Esophagus (tissue), 2 donors: Measurements from ENCODE around the gene B3GNT5. TPM values are rescaled to one million over a fixed set of nuclear protein-coding genes. Genes with fewer than 3 reads are reported as not detected.

ENCODE experiments used
- H3K27ac ChIP-seq, 2 donors: one replicate each; pipeline ENCODE4 v1.5.1; 2013; ENCODE audit warnings: low read depth in 2 of 2, mild to moderate bottlenecking in 2 of 2, inconsistent platforms in 1 of 2, low read length in 1 of 2, moderate library complexity in 1 of 2
- H3K27me3 ChIP-seq, 2 donors: one replicate each; pipeline ENCODE4 v1.6.1; 2013; ENCODE audit warnings: low read length in 2 of 2, control low read depth in 1 of 2, mild to moderate bottlenecking in 1 of 2; ENCODE audit not compliant: insufficient read depth in 2 of 2, control insufficient read depth in 1 of 2
- H3K36me3 ChIP-seq, 2 donors: one replicate each; pipeline ENCODE4 v1.6.1; 2013; ENCODE audit warnings: low read length in 1 of 2; ENCODE audit not compliant: control insufficient read depth in 2 of 2, insufficient read depth in 2 of 2
- H3K4me1 ChIP-seq, 2 donors: one replicate each; pipeline ENCODE4 v1.6.1; 2013; ENCODE audit warnings: low read length in 1 of 2; ENCODE audit not compliant: control insufficient read depth in 2 of 2, insufficient read depth in 2 of 2
- H3K4me3 ChIP-seq, 2 donors: one replicate each; pipeline ENCODE4 v1.5.1; 2013; ENCODE audit warnings: low read length in 2 of 2, mild to moderate bottlenecking in 2 of 2, low read depth in 1 of 2, moderate library complexity in 1 of 2
- H3K9me3 ChIP-seq, 2 donors: one replicate each; pipeline ENCODE4 v1.6.1; 2013; ENCODE audit warnings: mild to moderate bottlenecking in 2 of 2, low read depth in 1 of 2, low read length in 1 of 2, moderate library complexity in 1 of 2; ENCODE audit not compliant: control insufficient read depth in 2 of 2, insufficient read depth in 1 of 2
- WGBS, 2 donors: extraction: QIAGEN DNeasy Blood & Tissue Kit; methylation state at CpG; one replicate each; pipeline ENCODE4 v1.1.7; 2013; 5-methylcytosine and 5-hydroxymethylcytosine counted together
- polyA plus RNA-seq, 2 donors: library from polyadenylated mRNA; stranded (reverse); fragments of 200-250 nt; gene quantifications; one replicate each; pipeline ENCODE4 v1.2.3, GENCODE V29; 2013
- donor health status: healthy with polysubstance abuse.
- donor health status: Bipolar disorder and iron deficiency.

B3GNT5 gene
- polyA plus RNA-seq, 2 donors, result 19.8 to 21.6 TPM

DNA sequence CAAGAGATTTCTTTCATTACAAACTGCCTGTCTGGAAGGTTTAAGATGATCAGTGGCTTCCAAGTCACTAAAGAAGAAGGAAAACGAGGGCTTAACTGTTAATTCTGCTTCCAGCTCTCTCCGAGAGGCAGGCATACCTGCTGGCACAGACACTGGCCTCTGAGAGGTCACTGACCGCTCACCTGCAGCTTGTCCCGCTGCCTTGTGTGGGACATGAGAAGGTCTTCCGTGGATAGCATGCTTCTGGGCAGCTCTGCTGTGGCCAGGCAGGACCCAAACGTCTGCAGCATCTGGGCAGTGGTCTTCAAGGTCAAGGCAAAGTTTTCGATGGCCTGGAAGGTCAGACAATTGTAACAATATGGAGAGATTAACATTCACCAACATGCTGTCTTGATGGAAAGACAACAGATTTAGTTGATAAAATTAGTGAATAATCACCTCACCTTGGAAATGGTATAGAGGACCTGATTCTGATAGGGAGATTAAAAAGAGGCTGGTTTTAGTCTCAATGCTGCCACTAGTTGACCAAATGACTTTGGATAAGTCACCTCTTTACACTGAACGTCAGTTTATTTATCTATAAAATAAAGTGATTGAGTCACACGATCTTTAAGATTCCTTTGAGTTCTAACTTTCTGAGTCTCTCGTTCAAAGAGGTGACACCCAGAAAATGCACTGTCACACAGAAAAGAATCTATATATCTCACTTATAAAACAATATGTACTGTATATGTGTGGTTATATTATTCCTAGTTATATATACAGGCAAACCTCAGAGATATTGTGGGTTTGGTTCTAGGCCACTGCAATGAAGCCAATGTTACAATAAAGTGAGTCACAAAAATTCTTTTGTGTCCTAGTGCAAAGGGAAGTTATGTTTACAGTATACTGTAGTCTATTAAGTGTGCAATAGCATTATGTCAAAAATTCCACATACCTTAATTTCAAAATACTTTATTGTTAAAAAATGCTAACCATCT lies 65.1 kb downstream of the B3GNT5 start:
- H3K27ac ChIP-seq, result peak overlapping the region; percentile 54 to 91
- H3K9me3 ChIP-seq, result peaks cover 0 to 2% of the 10 kb centered on the region in 2 donors
- no peaks in the 10 kb centered on the region for H3K36me3 ChIP-seq
- peaks cover 4 to 7% of the 10 kb centered on the region in 2 donors for H3K4me1 ChIP-seq
- no peaks in the 10 kb centered on the region for H3K27me3 ChIP-seq
- no peak overlapping the region for H3K4me3 ChIP-seq
- WGBS, 2 donors, result 80 to 83% methylated on average over 10 of the region's 10 CpGs

DNA sequence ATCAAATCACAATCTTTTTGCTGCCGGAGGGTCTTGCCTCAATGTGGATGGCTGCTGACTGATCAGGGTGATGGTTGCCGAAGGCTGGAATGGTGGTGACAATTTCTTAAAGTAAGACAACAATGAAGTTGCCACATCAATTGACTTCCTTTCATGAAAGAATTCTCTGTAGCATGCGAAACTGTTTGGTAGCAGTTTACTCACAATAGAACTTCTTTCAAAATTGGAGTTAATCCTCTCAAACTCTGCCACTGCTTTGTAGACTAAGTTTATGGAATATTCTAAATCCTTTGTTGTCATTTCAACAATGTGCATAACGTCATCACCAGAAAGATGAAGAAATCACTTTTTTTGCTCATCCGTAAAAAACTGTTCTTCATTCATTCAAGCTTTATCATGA lies 65.8 kb downstream of the B3GNT5 start:
- Histone ChIP-seq H3K36me3 (no peaks in the 10 kb centered on the region), H3K9me3 (no peaks in the 10 kb centered on the region), H3K27ac (peak overlapping the region in 1 of 2 donors; percentile 59), H3K4me3 (no peak overlapping the region), H3K4me1 (peaks cover 4 to 7% of the 10 kb centered on the region in 2 donors), H3K27me3 (no peaks in the 10 kb centered on the region)
- 80 to 81% methylated on average over 5 of the region's 5 CpGs for WGBS, 2 donors

DNA sequence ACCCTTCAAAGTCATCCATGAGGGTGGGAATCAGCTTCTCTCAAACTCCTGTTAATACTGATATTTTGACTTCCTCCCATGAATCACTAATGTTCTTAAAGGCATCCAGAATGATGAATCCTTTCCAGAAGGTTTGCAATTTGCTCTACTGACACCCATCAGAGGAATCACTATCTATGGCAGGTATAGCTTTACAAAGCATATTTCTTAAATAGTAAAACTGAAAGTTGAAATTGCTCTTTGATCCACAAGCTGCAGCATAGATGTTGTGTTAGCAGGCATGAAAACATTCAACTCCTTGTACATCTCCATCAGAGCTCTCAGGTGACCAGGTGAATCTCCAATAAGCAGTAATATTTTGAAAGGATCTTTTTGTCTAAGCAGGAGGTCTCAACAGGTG lies 66.3 kb downstream of the B3GNT5 start:
- Histone ChIP-seq H3K27me3 (no peaks in the 10 kb centered on the region), H3K36me3 (no peaks in the 10 kb centered on the region), H3K4me1 (peaks cover 4 to 7% of the 10 kb centered on the region in 2 donors), H3K27ac (no peak overlapping the region), H3K9me3 (no peaks in the 10 kb centered on the region), H3K4me3 (no peak overlapping the region)

Other genes with a start within 250 kb of the B3GNT5 start
- gene MCCC1, start 153.8 kb upstream of the B3GNT5 start, polyA plus RNA-seq, result 10 to 100 TPM; 26.0 to 33.0 TPM
- 1 to 10 TPM; 1.6 to 2.5 TPM for gene LAMP3, start 90.5 kb upstream of the B3GNT5 start, polyA plus RNA-seq
- under 1 TPM; 0.21 to 0.26 TPM for gene MCF2L2, start 175.4 kb downstream of the B3GNT5 start, polyA plus RNA-seq